ENCODE data around the gene FAM3A. TPM values are rescaled to one million over a fixed set of nuclear protein-coding genes. Genes with fewer than 3 reads are reported as not detected.

FAM3A gene
- total and polyA plus RNA-seq, 2 experiments from 2014 or later, result 12.0 to 16.5 TPM

DNA sequence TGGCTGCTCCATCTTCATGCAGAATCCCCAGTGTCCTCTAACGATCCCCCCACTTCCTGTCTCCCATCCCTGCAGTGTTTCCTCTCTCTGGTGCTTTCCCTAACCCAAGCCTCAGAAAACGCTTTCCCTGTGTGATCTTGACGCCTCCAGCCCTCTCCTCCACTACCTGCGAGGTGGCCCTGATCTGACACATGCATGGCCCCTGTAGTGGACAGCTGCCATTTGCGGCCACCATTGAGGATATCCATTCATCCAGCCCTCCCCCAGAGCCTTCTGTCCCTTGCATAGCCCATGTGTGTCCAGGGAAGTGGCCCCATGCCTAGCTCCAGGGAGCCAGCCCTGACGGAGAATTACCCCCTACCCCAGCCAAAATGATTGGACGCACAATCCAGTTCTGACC lies 32.7 kb downstream of the FAM3A start:
- peaks cover 5% of the 10 kb centered on the region; the same call in 2 of the 3 replicates for H3K36me3 Mint-ChIP-seq (ENCODE audit: low read depth)
- H3K27me3 ChIP-seq (ENCODE audit: insufficient read depth), result no peaks in the 10 kb centered on the region
- H4K20me1 ChIP-seq (replicated peaks; ENCODE audit: insufficient read depth), result no peaks in the 10 kb centered on the region; the same call in 1 of the 2 replicates
- H3K27ac ChIP-seq (ENCODE audit: low read depth), result no peak overlapping the region
- H3K36me3 ChIP-seq (ENCODE audit: insufficient read depth), result no peaks in the 10 kb centered on the region
- DNase-seq (ENCODE audit: low spot score) (no peak), ATAC-seq (no peak)
- H3K79me2 ChIP-seq (replicated peaks; ENCODE audit: insufficient read depth), result no peaks in the 10 kb centered on the region
- H3K9me3 Mint-ChIP-seq, result no peaks in the 10 kb centered on the region
- H3K4me1 Mint-ChIP-seq, result peaks cover 10% of the 10 kb centered on the region; the same call in 2 of the 3 replicates
- no peak overlapping the region for H3K4me3 ChIP-seq
- peaks cover 12% of the 10 kb centered on the region for H3K27me3 Mint-ChIP-seq (ENCODE audit: insufficient read depth, low read depth, poor library complexity)
- H3K4me2 ChIP-seq, result no peak overlapping the region
- no peaks in the 10 kb centered on the region for H3K4me1 ChIP-seq (ENCODE audit: insufficient read depth)
- TF ChIP-seq POLR2AphosphoS5 (IDR thresholded peaks at IDR 0.05; ENCODE audit: low read depth) (no peak), EZH2 (IDR thresholded peaks at IDR 0.05; ENCODE audit: low read depth, unreplicated experiment) (no peak), ZNF114 (CRISPR knock-in tag; IDR thresholded peaks at IDR 0.05) (no peak), CREB1 (CRISPR knock-in tag; IDR thresholded peaks at IDR 0.05; ENCODE audit: low read depth) (no peak), EZH2phosphoT487 (IDR thresholded peaks at IDR 0.05; ENCODE audit: unreplicated experiment) (no peak), NANOG (IDR thresholded peaks at IDR 0.05; ENCODE audit: borderline replicate concordance) (no peak)
- TF ChIP-seq, protein P1, sequence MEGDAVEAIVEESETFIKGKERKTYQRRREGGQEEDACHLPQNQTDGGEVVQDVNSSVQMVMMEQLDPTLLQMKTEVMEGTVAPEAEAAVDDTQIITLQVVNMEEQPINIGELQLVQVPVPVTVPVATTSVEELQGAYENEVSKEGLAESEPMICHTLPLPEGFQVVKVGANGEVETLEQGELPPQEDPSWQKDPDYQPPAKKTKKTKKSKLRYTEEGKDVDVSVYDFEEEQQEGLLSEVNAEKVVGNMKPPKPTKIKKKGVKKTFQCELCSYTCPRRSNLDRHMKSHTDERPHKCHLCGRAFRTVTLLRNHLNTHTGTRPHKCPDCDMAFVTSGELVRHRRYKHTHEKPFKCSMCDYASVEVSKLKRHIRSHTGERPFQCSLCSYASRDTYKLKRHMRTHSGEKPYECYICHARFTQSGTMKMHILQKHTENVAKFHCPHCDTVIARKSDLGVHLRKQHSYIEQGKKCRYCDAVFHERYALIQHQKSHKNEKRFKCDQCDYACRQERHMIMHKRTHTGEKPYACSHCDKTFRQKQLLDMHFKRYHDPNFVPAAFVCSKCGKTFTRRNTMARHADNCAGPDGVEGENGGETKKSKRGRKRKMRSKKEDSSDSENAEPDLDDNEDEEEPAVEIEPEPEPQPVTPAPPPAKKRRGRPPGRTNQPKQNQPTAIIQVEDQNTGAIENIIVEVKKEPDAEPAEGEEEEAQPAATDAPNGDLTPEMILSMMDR (conservative IDR thresholded peaks at IDR 0.05; ENCODE audit: low read depth in 2 of 2), result no peak
- TF ChIP-seq, protein P2, sequence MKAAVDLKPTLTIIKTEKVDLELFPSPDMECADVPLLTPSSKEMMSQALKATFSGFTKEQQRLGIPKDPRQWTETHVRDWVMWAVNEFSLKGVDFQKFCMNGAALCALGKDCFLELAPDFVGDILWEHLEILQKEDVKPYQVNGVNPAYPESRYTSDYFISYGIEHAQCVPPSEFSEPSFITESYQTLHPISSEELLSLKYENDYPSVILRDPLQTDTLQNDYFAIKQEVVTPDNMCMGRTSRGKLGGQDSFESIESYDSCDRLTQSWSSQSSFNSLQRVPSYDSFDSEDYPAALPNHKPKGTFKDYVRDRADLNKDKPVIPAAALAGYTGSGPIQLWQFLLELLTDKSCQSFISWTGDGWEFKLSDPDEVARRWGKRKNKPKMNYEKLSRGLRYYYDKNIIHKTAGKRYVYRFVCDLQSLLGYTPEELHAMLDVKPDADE (IDR thresholded peaks at IDR 0.05), result no peak
- no peaks in the 10 kb centered on the region for H3F3A ChIP-seq (replicated peaks; ENCODE audit: low read depth)
- H3K27ac Mint-ChIP-seq, result no peak overlapping the region
- H3K4me3 Mint-ChIP-seq, result no peak overlapping the region
- no peak overlapping the region for H2AFZ ChIP-seq
- H3K9me2 ChIP-seq (ENCODE audit: insufficient read depth), result no peaks in the 10 kb centered on the region

DNA sequence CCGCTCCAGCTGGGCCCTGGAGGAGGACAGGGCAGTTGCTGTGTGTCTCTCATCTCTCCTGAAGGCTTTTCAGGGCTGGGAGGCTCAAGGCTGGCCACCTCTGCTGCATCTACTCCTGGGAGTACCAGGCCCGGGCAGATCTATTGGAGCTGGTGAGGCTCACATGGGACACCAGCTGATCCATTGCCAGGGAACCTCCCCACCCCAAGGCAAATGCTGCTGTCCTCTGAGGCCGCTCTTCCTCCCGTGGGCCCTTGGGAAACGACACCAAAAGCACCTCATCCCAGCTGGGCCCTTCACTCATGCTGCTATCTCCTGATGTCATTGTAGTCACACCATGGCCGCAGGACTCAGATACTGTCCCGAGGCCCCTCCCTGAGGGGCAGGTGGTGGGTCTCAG lies 33.2 kb downstream of the FAM3A start:
- Mint-ChIP-seq H3K27ac (no peak overlapping the region), H3K4me3 (no peak overlapping the region), H3K9me3 (no peaks in the 10 kb centered on the region), H3K27me3 (ENCODE audit: insufficient read depth, low read depth, poor library complexity) (peaks cover 9% of the 10 kb centered on the region), H3K4me1 (peaks cover 10% of the 10 kb centered on the region; the same call in 2 of the 3 replicates), H3K36me3 (ENCODE audit: low read depth) (peaks cover 5% of the 10 kb centered on the region; the same call in 2 of the 3 replicates)
- no peak overlapping the region for H3K4me3 ChIP-seq
- H4K20me1 ChIP-seq (replicated peaks; ENCODE audit: insufficient read depth), result no peaks in the 10 kb centered on the region; the same call in 1 of the 2 replicates
- no peak for ATAC-seq
- H3K36me3 ChIP-seq (ENCODE audit: insufficient read depth), result no peaks in the 10 kb centered on the region
- no peak overlapping the region for H2AFZ ChIP-seq
- DNase-seq (ENCODE audit: low spot score), result no peak
- no peaks in the 10 kb centered on the region for H3K9me2 ChIP-seq (ENCODE audit: insufficient read depth)
- H3K4me2 ChIP-seq, result no peak overlapping the region
- no peak overlapping the region for H3K27ac ChIP-seq (ENCODE audit: low read depth)
- TF ChIP-seq, protein P2 (IDR thresholded peaks at IDR 0.05), result no peak
- TF ChIP-seq CREB1 (CRISPR knock-in tag; IDR thresholded peaks at IDR 0.05; ENCODE audit: low read depth) (no peak), JUNB (IDR thresholded peaks at IDR 0.05; ENCODE audit: unreplicated experiment) (no peak), EZH2 (IDR thresholded peaks at IDR 0.05; ENCODE audit: low read depth, unreplicated experiment) (no peak), ZNF331 (CRISPR knock-in tag; IDR thresholded peaks at IDR 0.05; ENCODE audit: low read depth) (no peak), EZH2phosphoT487 (IDR thresholded peaks at IDR 0.05; ENCODE audit: unreplicated experiment) (no peak)
- no peaks in the 10 kb centered on the region for H3K4me1 ChIP-seq (ENCODE audit: insufficient read depth)
- H3K27me3 ChIP-seq (ENCODE audit: insufficient read depth), result no peaks in the 10 kb centered on the region
- no peaks in the 10 kb centered on the region for H3K79me2 ChIP-seq (replicated peaks; ENCODE audit: insufficient read depth)
- no peaks in the 10 kb centered on the region for H3F3A ChIP-seq (replicated peaks; ENCODE audit: low read depth)

Data from GM23338 (cell line).